K562 (cell line): ENCODE data around the gene ZSCAN21. TPM values are rescaled to one million over a fixed set of nuclear protein-coding genes. Genes with fewer than 3 reads are reported as not detected.

Source experiments
- ATF7 ChIP-seq: fragments of 450-650 bp; IDR thresholded peaks from 2 replicates; pipeline ENCODE4 v1.7.1; 2014; ENCODE audit warnings: mild to moderate bottlenecking, moderate library complexity
- CCAR2 ChIP-seq: fragments of 200-400 bp; formaldehyde crosslinking; IDR thresholded peaks from 2 replicates; pipeline ENCODE4 v1.6.1; 2017; ENCODE audit warnings: mild to moderate bottlenecking, low read depth, low read length
- CHCHD3 ChIP-seq: fragments of 250-450 bp; sonication (Bioruptor Pico); IDR thresholded peaks from 2 replicates; pipeline ENCODE4 v2.1.2; 2022; ENCODE audit warnings: mild to moderate bottlenecking
- CHD1 ChIP-seq: fragments of 200-600 bp; sonication (generic); IDR thresholded peaks from one replicate; pipeline ENCODE4 v1.6.1; 2012; ENCODE audit warnings: mild to moderate bottlenecking, moderate library complexity, low read length, inconsistent platforms
- E2F1 ChIP-seq: sonication (generic); formaldehyde crosslinking; IDR thresholded peaks from 2 replicates; pipeline ENCODE4 v1.8.1; 2023; ENCODE audit warnings: mild to moderate bottlenecking, missing genetic modification reagents, moderate library complexity
- ERF ChIP-seq: fragments of 450-650 bp; formaldehyde crosslinking; IDR thresholded peaks from 2 replicates; pipeline ENCODE4 v1.4.0; 2020; ENCODE audit warnings: mild to moderate bottlenecking, mixed read lengths
- FOXJ2 ChIP-seq: fragments of 200-800 bp; sonication (Bioruptor generic); IDR thresholded peaks from 2 replicates; pipeline ENCODE4 v1.6.1; 2016; ENCODE audit warnings: missing genetic modification characterization, missing compliant biosample characterization
- FOXK1 ChIP-seq: sonication (generic); formaldehyde crosslinking; IDR thresholded peaks from 2 replicates; pipeline ENCODE4 v1.8.0; 2022; ENCODE audit warnings: missing genetic modification reagents, mild to moderate bottlenecking, borderline replicate concordance
- FOXK2 ChIP-seq, 2 experiments: fragments of 450-650 bp; IDR thresholded peaks in 1 of 2; conservative IDR thresholded peaks in 1 of 2; 2 replicates each; pipeline ENCODE4 v1.6.1; 2016; ENCODE audit warnings: low read depth in 2 of 2, mild to moderate bottlenecking in 1 of 2
- JUND ChIP-seq, 2 experiments: IDR thresholded peaks; 2 replicates in 1 of 2; 3 replicates in 1 of 2; pipeline ENCODE4 v1.6.1; 2011; ENCODE audit warnings: borderline replicate concordance in 2 of 2, low read depth in 2 of 2, low read length in 2 of 2, improper control_type of control experiment in 1 of 2, missing biosample characterization in 1 of 2, missing genetic modification characterization in 1 of 2, missing genetic modification reagents in 1 of 2
- NCOA2 ChIP-seq, 2 experiments: fragments of 450-650 bp; IDR thresholded peaks; 2 replicates each; pipeline ENCODE4 v1.6.1; 2018; ENCODE audit warnings: mild to moderate bottlenecking in 2 of 2, moderate library complexity in 1 of 2; ENCODE audit not compliant: partially characterized antibody in 2 of 2
- POU5F1 ChIP-seq: fragments of 150-350 bp; IDR thresholded peaks from 2 replicates; pipeline ENCODE4 v1.6.1; 2014; ENCODE audit warnings: borderline replicate concordance, low read length, low read depth, mild to moderate bottlenecking; ENCODE audit not compliant: partially characterized antibody
- RBM15 ChIP-seq: fragments of 200-400 bp; formaldehyde crosslinking; IDR thresholded peaks from 2 replicates; pipeline ENCODE4 v1.6.1; 2018; ENCODE audit warnings: mild to moderate bottlenecking, low read length, moderate library complexity; ENCODE audit not compliant: insufficient read depth
- SMAD4 ChIP-seq: fragments of 250-450 bp; sonication (Bioruptor Pico); conservative IDR thresholded peaks from 2 replicates; pipeline ENCODE4 v1.8.0; 2021; ENCODE audit warnings: inconsistent platforms, mild to moderate bottlenecking, moderate library complexity
- SMARCB1 ChIP-seq: IDR thresholded peaks from 2 replicates; pipeline ENCODE4 v1.6.1; 2011; ENCODE audit warnings: improper control_type of control experiment, low read depth; ENCODE audit not compliant: insufficient read length
- TAF9B ChIP-seq: fragments of 450-650 bp; IDR thresholded peaks from 2 replicates; pipeline ENCODE4 v1.6.1; 2018; ENCODE audit warnings: mild to moderate bottlenecking; ENCODE audit not compliant: partially characterized antibody
- TBL1XR1 ChIP-seq, 2 experiments: IDR thresholded peaks; 2 replicates each; pipeline ENCODE4 v1.6.1; 2012; ENCODE audit warnings: improper control_type of control experiment in 2 of 2, low read length in 2 of 2, mild to moderate bottlenecking in 1 of 2
- TGIF2 ChIP-seq: sonication (generic); formaldehyde crosslinking; IDR thresholded peaks from 2 replicates; pipeline ENCODE4 v1.8.1; 2022; ENCODE audit warnings: mild to moderate bottlenecking, missing genetic modification reagents, moderate library complexity
- ZNF436 ChIP-seq: fragments of 250-450, 450-650 bp; sonication (Bioruptor Pico); formaldehyde crosslinking; IDR thresholded peaks from 2 replicates; pipeline ENCODE4 v1.7.0; 2020; ENCODE audit warnings: mild to moderate bottlenecking
- polyA plus RNA-seq, 8 experiments: library from polyadenylated mRNA; depleted of rRNA in 4 of 8; stranded (reverse) in 5 of 8; unstranded in 3 of 8; fragments of >200 nt; fragmentation: Nextera tagmentation in 2 of 8; fragmentation: Illumina TruSeq in 1 of 8; extraction: Ambion mirVana in 2 of 8; extraction: Trizol in 1 of 8; gene quantifications; 2 replicates each; pipeline versions ENCODE4 v1.2.1 to v1.2.3, GENCODE V29; 2011 to 2014; ENCODE audit warnings: inconsistent platforms in 1 of 8, missing spikeins in 1 of 8
- total RNA-seq, 7 experiments: library from RNA; depleted of rRNA in 6 of 7; stranded (reverse); fragments of >200 nt in 6 of 7; fragmentation: Illumina TruSeq in 2 of 7; extraction: Trizol in 2 of 7; gene quantifications; 2 replicates each; pipeline versions ENCODE4 v1.2.1 to v1.2.3, GENCODE V29; 2011 to 2021; ENCODE audit warnings: low replicate concordance in 1 of 7
- TF ChIP-seq, protein P1 (sequence below), 2 experiments: fragments of 450-650 bp in 1 of 2; sonication (generic) in 1 of 2; formaldehyde crosslinking in 1 of 2; IDR thresholded peaks in 1 of 2; conservative IDR thresholded peaks in 1 of 2; 2 replicates each; pipeline versions ENCODE4 v1.6.1 to v1.8.1; 2016 to 2023; ENCODE audit warnings: mild to moderate bottlenecking in 2 of 2, moderate library complexity in 2 of 2, inconsistent platforms in 1 of 2, missing genetic modification reagents in 1 of 2
- TF ChIP-seq, protein P2 (sequence below): fragments of 450-650 bp; formaldehyde crosslinking; IDR thresholded peaks from 2 replicates; pipeline ENCODE4 v1.4.0; 2022; ENCODE audit warnings: mild to moderate bottlenecking, moderate library complexity
- TF ChIP-seq, protein P3 (sequence below): sonication (generic); formaldehyde crosslinking; IDR thresholded peaks from 2 replicates; pipeline ENCODE4 v1.8.0; 2022; ENCODE audit warnings: missing genetic modification reagents, mild to moderate bottlenecking, moderate library complexity, borderline replicate concordance

Gene ZSCAN21
- total and polyA plus RNA-seq, 9 of the 15 experiments (the other 6 are each of a cell fraction or from before 2014, with no cell fraction given): 5.9 to 15.5 (median 13.2) TPM

DNA sequence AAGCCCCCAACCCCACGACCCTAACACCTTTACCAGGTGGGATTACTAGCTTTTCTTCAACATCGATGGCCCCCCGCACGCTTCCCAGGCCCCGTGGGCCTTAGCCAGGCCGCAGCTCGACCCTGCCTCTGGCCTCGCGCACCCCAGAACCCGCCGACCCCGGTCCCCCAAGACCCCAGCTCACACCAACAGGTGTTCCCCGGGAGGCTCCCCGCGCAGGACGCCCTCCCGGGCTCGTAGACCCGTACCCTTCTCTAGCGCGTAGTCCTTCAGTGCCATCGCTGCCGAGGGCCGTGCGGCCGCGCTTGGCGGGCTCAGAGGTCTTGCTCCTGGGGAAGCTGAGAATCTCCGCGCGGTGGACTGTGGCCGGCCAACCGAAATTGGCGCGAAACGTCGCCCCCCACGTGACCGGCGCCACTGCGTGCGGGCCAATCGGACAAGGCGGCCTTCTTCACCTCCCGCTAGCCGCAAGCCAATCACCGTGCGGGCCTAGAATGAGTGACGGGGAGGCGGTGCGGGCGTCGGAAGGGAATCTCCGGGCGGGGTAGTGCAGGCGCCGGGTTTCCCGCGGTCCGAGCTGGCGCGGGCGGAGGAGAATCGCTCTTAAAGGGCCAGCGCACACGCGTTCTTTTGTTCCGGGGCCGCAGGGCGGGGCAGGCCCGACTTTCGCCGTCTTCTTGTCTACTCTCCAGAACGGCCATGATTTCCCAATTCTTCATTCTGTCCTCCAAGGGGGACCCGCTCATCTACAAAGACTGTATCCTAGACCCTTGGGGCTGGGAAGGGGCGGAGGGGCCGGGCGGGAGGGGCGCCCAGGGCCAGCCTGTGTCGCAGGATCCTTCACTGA lies 51.7 kb downstream of the ZSCAN21 start, which contains the start of the genes AP4M1 and MCM7 (continued):
- peak; percentile 53 to 68; a peak in 2 of 4 replicates for TF ChIP-seq FOXK2 (conservative IDR thresholded peaks at IDR 0.05 in 1 of 2, IDR thresholded peaks at IDR 0.05 in 1 of 2; ENCODE audit: low read depth in 2 of 2)
- no peak for TF ChIP-seq CCAR2
- TF ChIP-seq ERF (CRISPR knock-in tag): peak; percentile 44; the same call in 1 of the 2 replicates
- peak; percentile 100 for TF ChIP-seq E2F1 (CRISPR knock-in tag)
- peak; percentile 89 for TF ChIP-seq TAF9B
- TF ChIP-seq ZNF436 (CRISPR knock-in tag): no peak
- no peak; a peak in 1 of 4 replicates for TF ChIP-seq TBL1XR1 (IDR thresholded peaks at IDR 0.05; ENCODE audit: low read length in 2 of 2)
- TF ChIP-seq, protein P1, sequence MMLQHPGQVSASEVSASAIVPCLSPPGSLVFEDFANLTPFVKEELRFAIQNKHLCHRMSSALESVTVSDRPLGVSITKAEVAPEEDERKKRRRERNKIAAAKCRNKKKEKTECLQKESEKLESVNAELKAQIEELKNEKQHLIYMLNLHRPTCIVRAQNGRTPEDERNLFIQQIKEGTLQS (IDR thresholded peaks at IDR 0.05): peak; percentile 38; the same call in 1 of the 2 replicates
- TF ChIP-seq, protein P1 (CRISPR knock-in tag; conservative IDR thresholded peaks at IDR 0.05): no peak; the same call in 1 of the 2 replicates
- TF ChIP-seq RBM15: no peak
- TF ChIP-seq CHD1: peak; percentile 49
- TF ChIP-seq ATF7: peak; percentile 47
- no peak for TF ChIP-seq TGIF2 (CRISPR knock-in tag)
- peak; percentile 49; the same call in 1 of the 2 replicates for TF ChIP-seq JUND (IDR thresholded peaks at IDR 0.05; ENCODE audit: borderline replicate concordance, low read depth, low read length)
- no peak; the same call in 2 of the 3 replicates for TF ChIP-seq JUND (tag; IDR thresholded peaks at IDR 0.05; ENCODE audit: borderline replicate concordance, low read depth, low read length)
- TF ChIP-seq, protein P2, sequence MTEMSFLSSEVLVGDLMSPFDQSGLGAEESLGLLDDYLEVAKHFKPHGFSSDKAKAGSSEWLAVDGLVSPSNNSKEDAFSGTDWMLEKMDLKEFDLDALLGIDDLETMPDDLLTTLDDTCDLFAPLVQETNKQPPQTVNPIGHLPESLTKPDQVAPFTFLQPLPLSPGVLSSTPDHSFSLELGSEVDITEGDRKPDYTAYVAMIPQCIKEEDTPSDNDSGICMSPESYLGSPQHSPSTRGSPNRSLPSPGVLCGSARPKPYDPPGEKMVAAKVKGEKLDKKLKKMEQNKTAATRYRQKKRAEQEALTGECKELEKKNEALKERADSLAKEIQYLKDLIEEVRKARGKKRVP (CRISPR knock-in tag): no peak
- TF ChIP-seq SMAD4 (CRISPR knock-in tag): no peak
- no peak for TF ChIP-seq SMARCB1
- TF ChIP-seq, protein P3, sequence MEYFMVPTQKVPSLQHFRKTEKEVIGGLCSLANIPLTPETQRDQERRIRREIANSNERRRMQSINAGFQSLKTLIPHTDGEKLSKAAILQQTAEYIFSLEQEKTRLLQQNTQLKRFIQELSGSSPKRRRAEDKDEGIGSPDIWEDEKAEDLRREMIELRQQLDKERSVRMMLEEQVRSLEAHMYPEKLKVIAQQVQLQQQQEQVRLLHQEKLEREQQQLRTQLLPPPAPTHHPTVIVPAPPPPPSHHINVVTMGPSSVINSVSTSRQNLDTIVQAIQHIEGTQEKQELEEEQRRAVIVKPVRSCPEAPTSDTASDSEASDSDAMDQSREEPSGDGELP: peak; percentile 81
- no peak for TF ChIP-seq FOXJ2 (tag)
- no peak for TF ChIP-seq NCOA2 (IDR thresholded peaks at IDR 0.05; ENCODE audit: partially characterized antibody in 2 of 2)
- TF ChIP-seq FOXK1 (CRISPR knock-in tag): 0 out of 2 replicates have a peak, but pooled peaks have one; percentile 63
- peak; percentile 27 for TF ChIP-seq POU5F1
- TF ChIP-seq CHCHD3 (CRISPR knock-in tag): no peak
